Karpas-422 (cell line): ENCODE measurements around the gene SLC23A3. TPM values are rescaled to one million over a fixed set of nuclear protein-coding genes. Genes with fewer than 3 reads are reported as not detected.

Experiments
- DNase-seq: peaks from one replicate; pipeline ENCODE4 v3.0.0-alpha.2; 2015
- H2AFZ ChIP-seq: fragments of 200-600 bp; sonication (generic); 2 replicates; pipeline ENCODE4 v1.6.1; 2014; ENCODE audit warnings: antibody characterized with exemption, low read length, mixed read lengths
- H3K27ac ChIP-seq: fragments of 200-600 bp; sonication (generic); 2 replicates; pipeline ENCODE4 v1.5.1; 2014; ENCODE audit warnings: mild to moderate bottlenecking, low read length, moderate library complexity
- H3K27me3 ChIP-seq: fragments of 200-600 bp; sonication (generic); 2 replicates; pipeline ENCODE4 v1.6.1; 2014; ENCODE audit warnings: low read length, mixed read lengths
- H3K36me3 ChIP-seq: fragments of 200-600 bp; sonication (generic); 2 replicates; pipeline ENCODE4 v1.6.1; 2014; ENCODE audit warnings: low read length, mixed read lengths; ENCODE audit not compliant: insufficient read depth
- H3K4me1 ChIP-seq: fragments of 200-600 bp; sonication (generic); 2 replicates; pipeline ENCODE4 v1.6.1; 2014; ENCODE audit warnings: mild to moderate bottlenecking, low read length, mixed read lengths
- H3K4me2 ChIP-seq: fragments of 200-600 bp; sonication (generic); 2 replicates; pipeline ENCODE4 v1.6.1; 2014; ENCODE audit warnings: low read length, low read depth, mild to moderate bottlenecking; ENCODE audit not compliant: poor library complexity, severe bottlenecking
- H3K4me3 ChIP-seq: fragments of 200-600 bp; sonication (generic); 2 replicates; pipeline ENCODE4 v1.5.1; 2014; ENCODE audit warnings: mild to moderate bottlenecking, antibody characterized with exemption, low read length, mixed read lengths
- H3K79me2 ChIP-seq: fragments of 200-600 bp; sonication (generic); 2 replicates; pipeline ENCODE4 v1.6.1; 2014; ENCODE audit warnings: mild to moderate bottlenecking, low read length, mixed read lengths
- H3K9ac ChIP-seq: fragments of 200-600 bp; sonication (generic); 2 replicates; pipeline ENCODE4 v1.6.0; 2014; ENCODE audit warnings: low read length
- H3K9me2 ChIP-seq: fragments of 200-600 bp; sonication (generic), shearing (Covaris generic); replicated peaks from 2 replicates; pipeline ENCODE4 v1.6.0; 2014; ENCODE audit warnings: mild to moderate bottlenecking, low read length, moderate library complexity; ENCODE audit not compliant: insufficient read depth
- H3K9me3 ChIP-seq: fragments of 300-700, 200-600 bp; sonication (generic); 2 replicates; pipeline ENCODE4 v1.6.1; 2014; ENCODE audit warnings: low read length, mixed read lengths
- H4K20me1 ChIP-seq: fragments of 200-600 bp; sonication (generic); 2 replicates; pipeline ENCODE4 v1.6.1; 2014; ENCODE audit warnings: mild to moderate bottlenecking, antibody characterized with exemption, low read length, low read depth; ENCODE audit not compliant: insufficient read depth
- total RNA-seq: library from RNA; depleted of rRNA; stranded (reverse); fragments of >200 nt; shearing (Covaris generic); gene quantifications from 2 replicates; pipeline ENCODE4 v1.2.3, GENCODE V29; 2014; ENCODE audit warnings: low replicate concordance

SLC23A3 gene
- total RNA-seq, 1 experiment from 2014 or later = 3.5 TPM

- no peaks in the 10 kb centered on the region; the same call in 1 of the 2 replicates for H3K79me2 ChIP-seq
- DNase-seq = no peak
- H3K9me3 ChIP-seq = no peaks in the 10 kb centered on the region
- H3K36me3 ChIP-seq = peaks cover 4% of the 10 kb centered on the region; the same call in 1 of the 2 replicates
- no peaks in the 10 kb centered on the region for H3K27me3 ChIP-seq
- no peak overlapping the region for H3K4me3 ChIP-seq
- H3K4me2 ChIP-seq = no peak overlapping the region
- no peak overlapping the region for H2AFZ ChIP-seq
- peaks cover 20% of the 10 kb centered on the region for H3K4me1 ChIP-seq
- H3K9me2 ChIP-seq = no peaks in the 10 kb centered on the region
- H3K9ac ChIP-seq = no peak overlapping the region
- no peaks in the 10 kb centered on the region for H4K20me1 ChIP-seq
- no peak overlapping the region for H3K27ac ChIP-seq
Observed at GRCh38 chr2:219157396-219157795, 12.4 kb downstream of the SLC23A3 start.

- Histone ChIP-seq H3K4me1 (peaks cover 8% of the 10 kb centered on the region), H3K4me3 (no peak overlapping the region), H3K9me2 (no peaks in the 10 kb centered on the region), H3K27ac (no peak overlapping the region), H3K4me2 (no peak overlapping the region), H3K9me3 (no peaks in the 10 kb centered on the region), H2AFZ (no peak overlapping the region), H3K27me3 (no peaks in the 10 kb centered on the region), H4K20me1 (no peaks in the 10 kb centered on the region), H3K36me3 (peaks cover 4% of the 10 kb centered on the region; the same call in 1 of the 2 replicates), H3K9ac (no peak overlapping the region), H3K79me2 (no peaks in the 10 kb centered on the region; the same call in 1 of the 2 replicates)
- peak; percentile 90 for DNase-seq
Observed at GRCh38 chr2:219155054-219155644, 14.7 kb downstream of the SLC23A3 start.

GRCh38 chr2:219149667-219150066 is 20.2 kb downstream of the SLC23A3 start:
- no peak for DNase-seq
- no peak overlapping the region for H3K27ac ChIP-seq
- H3K36me3 ChIP-seq = peaks cover 6% of the 10 kb centered on the region; the same call in 1 of the 2 replicates
- no peaks in the 10 kb centered on the region for H3K79me2 ChIP-seq
- no peak overlapping the region for H3K4me2 ChIP-seq
- no peaks in the 10 kb centered on the region for H3K4me1 ChIP-seq
- H4K20me1 ChIP-seq = no peaks in the 10 kb centered on the region
- H2AFZ ChIP-seq = no peak overlapping the region
- H3K4me3 ChIP-seq = no peak overlapping the region
- H3K9me3 ChIP-seq = no peaks in the 10 kb centered on the region
- H3K9ac ChIP-seq = no peak overlapping the region
- no peaks in the 10 kb centered on the region for H3K27me3 ChIP-seq
- no peaks in the 10 kb centered on the region for H3K9me2 ChIP-seq

GRCh38 chr2:219142329-219142728 is 27.5 kb downstream of the SLC23A3 start:
- H3K79me2 ChIP-seq = no peaks in the 10 kb centered on the region
- no peak overlapping the region for H3K27ac ChIP-seq
- H3K9me2 ChIP-seq = no peaks in the 10 kb centered on the region
- H4K20me1 ChIP-seq = no peaks in the 10 kb centered on the region
- H3K4me3 ChIP-seq = no peak overlapping the region
- H3K9me3 ChIP-seq = no peaks in the 10 kb centered on the region
- no peaks in the 10 kb centered on the region for H3K4me1 ChIP-seq
- peaks cover 7% of the 10 kb centered on the region; the same call in 1 of the 2 replicates for H3K36me3 ChIP-seq
- no peak overlapping the region for H3K9ac ChIP-seq
- H3K4me2 ChIP-seq = no peak overlapping the region
- H3K27me3 ChIP-seq = no peaks in the 10 kb centered on the region
- H2AFZ ChIP-seq = no peak overlapping the region
- no peak for DNase-seq

- Histone ChIP-seq H3K9ac (no peak overlapping the region), H2AFZ (no peak overlapping the region), H3K36me3 (peaks cover 7% of the 10 kb centered on the region; the same call in 1 of the 2 replicates), H3K4me2 (no peak overlapping the region), H3K9me3 (no peaks in the 10 kb centered on the region), H3K4me1 (no peaks in the 10 kb centered on the region), H3K4me3 (no peak overlapping the region), H3K9me2 (no peaks in the 10 kb centered on the region), H4K20me1 (no peaks in the 10 kb centered on the region), H3K27me3 (no peaks in the 10 kb centered on the region), H3K79me2 (no peaks in the 10 kb centered on the region), H3K27ac (no peak overlapping the region)
- DNase-seq = no peak
Observed at GRCh38 chr2:219140722-219141121, 29.1 kb downstream of the SLC23A3 start.

- Histone ChIP-seq H3K36me3 (no peaks in the 10 kb centered on the region), H3K9me3 (no peaks in the 10 kb centered on the region), H3K27me3 (no peaks in the 10 kb centered on the region), H3K4me3 (no peak overlapping the region), H3K9me2 (no peaks in the 10 kb centered on the region), H3K79me2 (no peaks in the 10 kb centered on the region), H2AFZ (no peak overlapping the region), H3K4me1 (peaks cover 6% of the 10 kb centered on the region), H3K9ac (no peak overlapping the region), H3K27ac (no peak overlapping the region), H4K20me1 (no peaks in the 10 kb centered on the region), H3K4me2 (no peak overlapping the region)
- DNase-seq = no peak
Observed at GRCh38 chr2:219133976-219134375, 35.9 kb downstream of the SLC23A3 start.

- no peak overlapping the region for H3K9ac ChIP-seq
- no peaks in the 10 kb centered on the region for H3K9me2 ChIP-seq
- DNase-seq = no peak
- H3K27me3 ChIP-seq = no peaks in the 10 kb centered on the region
- H3K79me2 ChIP-seq = no peaks in the 10 kb centered on the region
- no peak overlapping the region for H3K4me2 ChIP-seq
- no peaks in the 10 kb centered on the region for H3K9me3 ChIP-seq
- no peak overlapping the region for H2AFZ ChIP-seq
- H3K4me1 ChIP-seq = peaks cover 6% of the 10 kb centered on the region
- no peak overlapping the region for H3K27ac ChIP-seq
- no peaks in the 10 kb centered on the region for H4K20me1 ChIP-seq
- no peak overlapping the region for H3K4me3 ChIP-seq
- H3K36me3 ChIP-seq = no peaks in the 10 kb centered on the region
Observed at GRCh38 chr2:219131744-219132143, 38.1 kb downstream of the SLC23A3 start.

- Histone ChIP-seq H3K27ac (no peak overlapping the region), H3K4me2 (no peak overlapping the region), H3K27me3 (no peaks in the 10 kb centered on the region), H3K4me3 (no peak overlapping the region), H2AFZ (no peak overlapping the region), H3K36me3 (no peaks in the 10 kb centered on the region), H3K4me1 (peaks cover 6% of the 10 kb centered on the region), H3K9ac (no peak overlapping the region), H4K20me1 (no peaks in the 10 kb centered on the region), H3K9me3 (no peaks in the 10 kb centered on the region), H3K79me2 (no peaks in the 10 kb centered on the region), H3K9me2 (no peaks in the 10 kb centered on the region)
- no peak for DNase-seq
Observed at GRCh38 chr2:219131327-219131726, 38.5 kb downstream of the SLC23A3 start.
